Cardiac fibroblast (primary cell): ENCODE measurements around the gene MRPL17.
A peak's percentile ranks its signal among the peaks of the same experiment; 100 is the strongest.

Experiments
- DNase-seq, 2 donors: peaks; one replicate each; pipeline versions ENCODE4 v3.0.0 to v3.0.0-alpha.2; 2010; ENCODE audit warnings: low read depth in 2 of 2
- H3K4me3 ChIP-seq, 2 donors: replicated peaks in 1 of 2; 1 replicate in 1 of 2; 2 replicates in 1 of 2; pipeline ENCODE4 v1.5.1; 2011; ENCODE audit warnings: low read depth in 2 of 2, low read length in 2 of 2, mild to moderate bottlenecking in 2 of 2, moderate library complexity in 1 of 2
- TF ChIP-seq, protein P1 (sequence below): IDR thresholded peaks from one replicate; pipeline ENCODE4 v1.5.1; 2011; ENCODE audit warnings: low read depth, mild to moderate bottlenecking, low read length, inconsistent platforms

MRPL17 gene

DNA sequence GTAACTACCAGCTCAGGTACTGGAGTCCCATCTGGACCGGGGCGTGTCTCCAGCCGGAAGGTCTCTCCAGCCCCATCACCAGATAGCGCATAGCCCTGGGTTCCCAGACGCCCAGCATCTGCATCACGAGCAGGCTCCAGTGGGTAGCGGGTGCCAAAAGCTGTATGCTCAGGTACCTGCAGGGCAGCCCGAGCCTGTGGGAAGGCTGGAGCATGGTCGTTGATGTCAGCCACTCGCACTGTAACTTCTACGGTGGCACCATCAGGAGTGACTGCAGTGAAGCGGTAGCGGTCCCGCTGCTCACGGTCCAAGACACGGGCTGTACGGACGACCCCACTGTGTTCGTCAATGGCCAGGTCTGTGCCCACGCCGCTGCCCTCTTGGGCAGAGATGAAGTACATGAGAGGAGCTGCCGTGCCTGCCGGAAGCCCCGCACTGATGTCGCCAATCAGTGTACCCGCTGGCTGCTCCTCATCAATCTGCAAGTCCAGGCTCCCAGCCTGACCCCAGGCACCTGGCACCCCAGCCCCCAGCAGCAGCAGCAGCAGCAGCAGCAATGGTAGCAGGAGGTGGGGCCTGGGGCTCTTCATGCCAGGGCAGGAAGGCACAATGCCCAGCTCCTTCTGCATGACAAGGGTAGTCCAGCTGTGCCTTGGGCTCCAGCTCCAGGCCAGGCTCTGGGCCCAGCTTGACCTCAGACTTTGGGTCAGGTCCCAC is 42.0 kb downstream of the MRPL17 start:
- TF ChIP-seq, protein P1, sequence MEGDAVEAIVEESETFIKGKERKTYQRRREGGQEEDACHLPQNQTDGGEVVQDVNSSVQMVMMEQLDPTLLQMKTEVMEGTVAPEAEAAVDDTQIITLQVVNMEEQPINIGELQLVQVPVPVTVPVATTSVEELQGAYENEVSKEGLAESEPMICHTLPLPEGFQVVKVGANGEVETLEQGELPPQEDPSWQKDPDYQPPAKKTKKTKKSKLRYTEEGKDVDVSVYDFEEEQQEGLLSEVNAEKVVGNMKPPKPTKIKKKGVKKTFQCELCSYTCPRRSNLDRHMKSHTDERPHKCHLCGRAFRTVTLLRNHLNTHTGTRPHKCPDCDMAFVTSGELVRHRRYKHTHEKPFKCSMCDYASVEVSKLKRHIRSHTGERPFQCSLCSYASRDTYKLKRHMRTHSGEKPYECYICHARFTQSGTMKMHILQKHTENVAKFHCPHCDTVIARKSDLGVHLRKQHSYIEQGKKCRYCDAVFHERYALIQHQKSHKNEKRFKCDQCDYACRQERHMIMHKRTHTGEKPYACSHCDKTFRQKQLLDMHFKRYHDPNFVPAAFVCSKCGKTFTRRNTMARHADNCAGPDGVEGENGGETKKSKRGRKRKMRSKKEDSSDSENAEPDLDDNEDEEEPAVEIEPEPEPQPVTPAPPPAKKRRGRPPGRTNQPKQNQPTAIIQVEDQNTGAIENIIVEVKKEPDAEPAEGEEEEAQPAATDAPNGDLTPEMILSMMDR: no peak
- no peak for DNase-seq
- H3K4me3 ChIP-seq: no peak overlapping the region

DNA sequence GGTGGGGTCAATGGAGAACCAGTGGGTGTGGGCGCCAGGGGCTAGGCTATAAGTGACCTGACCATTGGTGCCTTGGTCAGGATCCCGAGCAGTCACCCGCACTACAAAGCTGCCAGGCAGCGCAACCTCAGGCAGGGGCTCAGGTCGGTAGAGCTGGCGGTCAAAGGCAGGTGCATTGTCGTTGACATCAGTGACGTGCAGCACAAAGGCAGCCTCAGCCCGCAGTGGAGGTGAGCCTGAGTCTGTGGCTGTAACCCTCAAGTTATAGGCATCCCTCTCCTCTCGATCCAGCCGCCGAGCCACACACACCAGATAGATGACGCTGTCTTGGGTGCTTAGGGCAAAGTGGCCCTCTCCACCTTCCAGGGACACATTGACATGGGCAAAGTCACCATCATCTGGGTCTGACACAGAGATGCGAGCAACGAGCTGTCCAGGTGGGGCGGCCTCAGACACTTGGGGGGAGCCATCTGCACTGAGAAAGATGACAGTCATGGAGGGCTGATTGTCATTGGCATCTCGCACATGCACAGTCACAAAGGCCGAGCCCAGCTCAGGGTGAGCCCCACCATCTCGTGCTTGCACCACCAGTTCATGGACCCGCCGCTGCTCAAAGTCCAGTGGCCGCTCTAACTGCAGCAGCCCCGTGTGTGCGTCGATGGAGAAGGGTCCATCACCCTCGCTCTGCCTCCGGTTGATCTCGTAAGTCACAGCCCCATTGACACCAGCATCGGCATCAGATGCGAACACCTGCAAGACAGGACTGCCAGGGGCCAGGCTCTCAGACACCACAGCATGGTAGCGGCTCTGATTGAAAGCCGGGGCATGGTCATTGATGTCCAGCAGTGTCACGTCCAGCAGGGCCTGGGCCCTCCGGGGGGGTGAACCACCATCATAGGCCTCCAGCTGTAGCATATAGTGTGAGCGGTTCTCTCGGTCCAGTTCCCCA is 42.8 kb downstream of the MRPL17 start:
- no peak for DNase-seq
- no peak overlapping the region for H3K4me3 ChIP-seq
- TF ChIP-seq, protein P1: no peak

DNA sequence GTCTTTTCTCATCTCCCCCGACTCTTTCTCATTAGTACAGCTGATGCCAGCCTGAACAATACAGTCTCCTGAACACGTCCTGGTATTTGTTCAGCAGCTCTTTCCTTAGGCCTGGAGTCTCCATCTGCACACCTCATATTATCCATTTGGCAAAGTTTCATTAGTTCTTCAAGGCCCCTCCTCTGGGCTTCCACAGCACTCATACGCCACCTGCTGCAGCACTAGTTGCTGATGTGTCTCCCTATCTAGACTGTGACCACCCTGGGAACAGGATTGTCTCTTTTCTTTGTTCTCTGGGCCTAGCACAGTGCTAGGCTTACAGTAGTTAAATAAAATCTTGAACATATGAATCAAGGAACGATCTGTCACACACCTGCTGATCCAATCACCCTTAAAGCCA is 44.7 kb downstream of the MRPL17 start:
- H3K4me3 ChIP-seq: no peak overlapping the region
- TF ChIP-seq, protein P1: no peak
- DNase-seq: no peak

DNA sequence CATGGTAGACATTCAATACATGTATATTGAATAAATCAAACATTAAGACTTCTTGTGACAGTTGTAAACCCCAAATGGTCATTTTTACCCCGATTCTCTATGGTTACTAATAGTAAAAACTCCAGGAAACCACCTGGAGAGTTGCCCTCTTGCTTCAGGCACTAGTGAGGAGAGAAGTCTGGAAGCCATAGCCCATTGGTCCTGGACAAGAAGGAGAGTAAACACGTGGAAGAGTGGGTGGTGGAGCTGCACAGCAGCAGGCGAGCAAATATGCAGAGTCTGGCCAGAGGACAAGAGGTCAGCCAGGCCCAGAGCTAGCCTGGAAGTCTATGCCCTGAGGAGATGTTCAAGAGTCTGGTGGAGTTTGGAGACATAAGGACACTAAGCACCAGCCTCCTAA is 45.3 kb downstream of the MRPL17 start:
- peak; percentile 34 to 77 for DNase-seq
- TF ChIP-seq, protein P1: no peak
- no peak overlapping the region for H3K4me3 ChIP-seq

DNA sequence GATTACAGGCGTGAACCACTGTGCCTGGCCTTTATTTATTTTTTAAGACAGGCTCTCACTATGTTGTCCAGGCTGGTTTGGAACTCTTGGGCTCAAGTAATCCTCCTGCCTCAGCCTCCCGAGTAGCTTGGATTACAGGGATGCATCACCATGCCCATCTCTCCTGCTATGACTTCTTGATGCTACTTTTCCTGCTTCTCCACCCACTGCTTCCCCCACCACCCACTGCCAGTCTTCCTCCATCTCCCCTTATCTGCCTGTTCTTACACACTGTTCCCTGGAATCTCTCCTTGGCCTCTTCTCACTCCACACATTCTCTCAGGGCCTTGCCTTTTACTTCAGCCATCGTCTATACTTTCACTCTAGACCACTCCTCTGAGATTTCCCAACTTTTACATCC is 46.7 kb downstream of the MRPL17 start:
- H3K4me3 ChIP-seq: no peak overlapping the region
- DNase-seq: no peak
- TF ChIP-seq, protein P1: no peak

DNA sequence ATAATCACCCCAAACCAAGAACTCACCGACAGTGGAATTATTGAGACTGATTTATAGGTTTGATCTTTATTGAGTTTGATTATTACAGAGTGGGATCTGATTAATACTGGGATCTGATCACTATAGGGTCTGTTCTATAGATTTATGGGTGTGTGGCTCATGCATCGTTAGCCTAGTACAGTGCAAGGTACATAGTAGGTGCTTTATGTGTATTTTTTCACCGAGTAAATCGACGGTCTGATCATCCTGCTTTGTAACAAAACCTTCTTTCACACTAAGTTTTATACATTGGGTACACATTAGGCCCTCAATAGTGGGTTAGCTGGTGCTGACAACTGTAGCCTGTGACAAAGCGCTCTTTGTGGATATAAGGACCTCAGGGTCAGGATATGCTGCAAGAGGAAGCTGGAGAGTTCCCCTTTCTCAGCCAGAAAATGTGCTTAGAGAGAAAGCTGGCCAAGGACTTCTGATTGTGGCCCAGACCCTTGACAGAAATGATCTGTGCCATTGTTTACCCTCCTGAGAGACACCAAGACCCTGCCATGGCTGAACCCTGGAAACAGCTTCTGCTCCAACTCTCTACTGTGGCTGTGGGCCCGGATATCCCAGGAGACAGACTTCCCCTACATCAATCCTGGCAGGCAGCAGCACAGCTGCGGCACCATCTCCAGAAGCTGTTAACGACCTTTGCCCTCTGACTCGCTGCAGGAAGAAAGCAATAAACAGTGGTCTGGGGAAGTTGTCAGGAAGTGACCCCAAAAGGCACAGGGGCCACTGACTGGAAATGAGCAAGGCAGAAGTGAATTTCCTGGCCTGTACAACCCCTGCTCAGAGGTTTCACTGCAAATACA is 47.8 kb downstream of the MRPL17 start:
- DNase-seq: peak; percentile 46 to 81
- TF ChIP-seq, protein P1: no peak
- no peak overlapping the region for H3K4me3 ChIP-seq
